AG08395 (cell line): ENCODE measurements around the gene COL4A2.

Experiments
- DNase-seq: peaks from one replicate; pipeline ENCODE4 v3.0.0; 2012; ENCODE audit warnings: mixed read lengths, low spot score

COL4A2 gene

GRCh38 chr13:110560601-110561343 lies 253.7 kb downstream of the COL4A2 start:
- no peak for DNase-seq

DNA sequence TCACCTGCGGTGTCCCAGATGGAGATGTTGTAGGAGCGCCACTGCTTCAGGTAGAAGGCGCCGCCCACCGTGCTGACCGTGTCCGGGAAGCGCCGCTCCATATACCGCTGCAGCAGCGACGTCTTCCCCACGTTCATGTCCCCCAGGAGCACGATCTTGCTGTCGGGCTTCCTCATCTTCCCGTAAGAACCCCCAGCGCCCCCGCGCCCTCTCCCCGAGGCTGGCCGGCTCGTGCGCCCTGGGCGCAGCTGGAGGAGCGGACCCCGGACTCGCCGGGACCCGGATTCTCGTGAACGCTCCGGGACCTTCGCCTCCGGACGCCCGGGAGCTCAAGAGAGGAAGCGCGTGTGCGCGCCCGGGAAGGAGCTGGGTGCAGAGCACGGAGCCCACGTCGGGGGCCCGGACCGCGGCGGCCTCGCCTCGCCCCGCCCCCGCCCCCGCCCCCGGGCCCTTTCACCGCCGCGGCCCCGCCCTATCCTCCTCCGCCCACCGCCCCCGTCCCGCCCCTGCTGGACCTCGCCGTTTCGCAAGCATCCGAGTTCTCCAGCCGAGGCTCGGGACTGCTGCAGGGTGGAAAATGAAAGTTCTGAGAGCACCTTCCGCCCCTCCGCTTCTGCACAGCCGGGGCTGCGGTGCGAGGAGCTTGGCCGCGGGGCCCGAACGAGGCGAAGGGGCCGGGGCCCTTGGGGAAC lies 254.4 kb downstream of the COL4A2 start, which contains the start of gene RAB20:
RAB20 (minus strand) TSS at position 379 of the 692 bp plus-strand sequence; CDS start at position 176, 203 bp downstream.
- peak; percentile 78 for DNase-seq

- DNase-seq = no peak
Observed at GRCh38 chr13:110562036-110562597, 255.0 kb downstream of the COL4A2 start.
